ENCODE measurements around the gene ACY1. TPM values are rescaled to one million over a fixed set of nuclear protein-coding genes. Genes with fewer than 3 reads are reported as not detected.

Gene ACY1
- total and polyA plus RNA-seq, 10 of the 15 experiments (the other 5 are each of a cell fraction or from before 2014, with no cell fraction given), result 18.5 to 42.2 (median 27.8) TPM

GRCh38 chr3:51982838-51983577 is at the start of gene ACY1 (continued):
- no peak for TF ChIP-seq E2F4 (IDR thresholded peaks at IDR 0.05; ENCODE audit: low read depth, low read length)
- no peak for TF ChIP-seq ZBED1 (IDR thresholded peaks at IDR 0.05; ENCODE audit: borderline replicate concordance)
- TF ChIP-seq EP300 (IDR thresholded peaks at IDR 0.05; ENCODE audit: borderline replicate concordance in 1 of 2, control insufficient read depth in 1 of 2, low read depth in 2 of 2, low read length in 2 of 2), result no peak
- TF ChIP-seq EGR1 (IDR thresholded peaks at IDR 0.05; ENCODE audit: borderline replicate concordance in 1 of 2, low read depth in 2 of 2, low read length in 2 of 2), result no peak
- TF ChIP-seq CREM (IDR thresholded peaks at IDR 0.05; ENCODE audit: low read depth), result 0 out of 2 replicates have a peak, but pooled peaks have one; percentile 1
- TF ChIP-seq HDAC6 (IDR thresholded peaks at IDR 0.05; ENCODE audit: unreplicated experiment), result no peak
- TF ChIP-seq, protein P1, sequence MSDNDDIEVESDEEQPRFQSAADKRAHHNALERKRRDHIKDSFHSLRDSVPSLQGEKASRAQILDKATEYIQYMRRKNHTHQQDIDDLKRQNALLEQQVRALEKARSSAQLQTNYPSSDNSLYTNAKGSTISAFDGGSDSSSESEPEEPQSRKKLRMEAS (IDR thresholded peaks at IDR 0.05; ENCODE audit: low read depth, low read length), result peak; percentile 90
- TF ChIP-seq REST (IDR thresholded peaks at IDR 0.05; ENCODE audit: low read depth, low read length), result peak; percentile 6; the same call in 1 of the 2 replicates
- no peak for TF ChIP-seq ATF2 (IDR thresholded peaks at IDR 0.05; ENCODE audit: low read length)
- no peak for TF ChIP-seq E2F8 (IDR thresholded peaks at IDR 0.05; ENCODE audit: low read depth, partially characterized antibody)
- TF ChIP-seq RB1 (IDR thresholded peaks at IDR 0.05; ENCODE audit: borderline replicate concordance), result no peak; the same call in 1 of the 2 replicates
- TF ChIP-seq USF2 (IDR thresholded peaks at IDR 0.05; ENCODE audit: borderline replicate concordance, low read depth, low read length), result peak; percentile 68
- no peak for TF ChIP-seq SKIL (IDR thresholded peaks at IDR 0.05; ENCODE audit: low read depth, poor library complexity, severe bottlenecking)
- no peak for TF ChIP-seq JUNB (IDR thresholded peaks at IDR 0.05)
- peak; percentile 51; the same call in 1 of the 2 replicates for TF ChIP-seq TBL1XR1 (IDR thresholded peaks at IDR 0.05; ENCODE audit: low read depth, low read length)

Measured in GM12878 (cell line).